ENCODE measurements around the gene TNFRSF6B.

Gene TNFRSF6B

DNA sequence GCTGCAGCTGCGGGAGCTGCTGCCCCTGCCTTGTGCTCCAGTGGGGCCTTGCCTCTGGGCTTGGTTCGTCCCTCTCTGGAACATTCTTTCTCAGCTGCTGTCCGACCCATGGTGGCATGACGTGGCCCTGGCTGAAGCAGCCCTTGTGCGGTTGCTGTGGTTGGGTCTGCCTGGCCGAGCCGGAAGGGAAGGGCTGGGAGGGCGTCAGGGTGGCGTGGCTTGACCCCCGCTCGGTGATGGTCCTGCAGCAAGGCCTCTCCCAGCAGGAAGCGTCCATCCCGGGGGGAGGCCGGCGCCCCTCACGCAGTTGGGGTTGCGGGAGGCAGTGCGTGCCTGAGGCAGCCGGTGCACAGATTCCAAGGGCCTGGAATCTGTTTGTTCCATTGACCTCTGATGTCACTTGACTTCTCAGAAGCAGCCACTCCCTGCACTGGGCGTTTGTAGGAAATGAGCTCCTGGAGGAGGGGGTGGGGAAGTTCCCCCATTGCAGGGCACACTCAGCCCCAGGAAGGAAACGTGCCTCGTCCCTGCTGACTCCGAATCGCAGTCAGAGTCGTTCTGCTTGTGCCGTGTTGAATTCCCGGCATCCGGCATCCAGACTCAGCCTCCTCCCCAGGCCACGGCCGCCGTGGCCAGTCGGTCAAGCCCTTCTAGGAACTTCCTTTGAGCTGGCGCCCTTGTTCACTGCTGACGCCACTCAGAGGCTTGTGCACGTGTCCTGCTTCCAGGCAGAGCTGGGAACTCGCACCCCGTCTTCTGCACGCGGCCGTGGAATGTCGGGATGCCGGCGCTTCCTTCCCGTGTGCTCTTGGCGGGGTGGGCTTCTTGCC, 9.7 kb upstream of the TNFRSF6B start:
- DNase-seq (ENCODE audit: low spot score): no peak

DNA sequence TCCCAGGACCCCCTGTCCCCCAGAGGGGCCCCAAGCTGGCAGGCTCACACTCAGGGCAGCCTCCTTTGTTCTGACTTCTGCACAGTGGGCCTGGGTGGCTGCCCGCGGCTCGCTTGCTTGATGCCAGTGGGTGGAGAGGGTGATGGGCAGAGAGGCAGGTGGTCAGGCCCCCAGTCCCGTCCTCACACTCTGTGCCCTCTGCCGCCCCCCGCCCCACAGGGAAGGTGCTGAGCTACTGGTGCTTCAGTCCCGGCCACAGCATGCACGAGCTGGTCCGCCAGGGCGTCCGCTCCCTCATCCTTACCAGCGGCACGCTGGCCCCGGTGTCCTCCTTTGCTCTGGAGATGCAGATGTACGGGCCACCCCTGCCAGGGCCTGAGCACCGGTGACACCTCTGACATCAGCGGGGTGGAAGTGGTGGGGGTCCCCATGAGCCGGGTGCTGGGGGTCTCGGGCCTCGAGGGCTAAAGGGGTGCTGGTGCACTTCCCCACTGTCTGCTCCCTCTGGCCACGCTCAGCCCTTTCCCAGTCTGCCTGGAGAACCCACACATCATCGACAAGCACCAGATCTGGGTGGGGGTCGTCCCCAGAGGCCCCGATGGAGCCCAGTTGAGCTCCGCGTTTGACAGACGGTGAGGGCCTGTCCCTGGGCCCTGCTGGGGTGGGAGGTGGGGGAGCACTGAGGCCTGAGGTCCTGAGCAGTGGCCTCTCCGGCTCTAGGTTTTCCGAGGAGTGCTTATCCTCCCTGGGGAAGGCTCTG, 8.9 kb upstream of the TNFRSF6B start:
- no peak for DNase-seq (ENCODE audit: low spot score)

DNA sequence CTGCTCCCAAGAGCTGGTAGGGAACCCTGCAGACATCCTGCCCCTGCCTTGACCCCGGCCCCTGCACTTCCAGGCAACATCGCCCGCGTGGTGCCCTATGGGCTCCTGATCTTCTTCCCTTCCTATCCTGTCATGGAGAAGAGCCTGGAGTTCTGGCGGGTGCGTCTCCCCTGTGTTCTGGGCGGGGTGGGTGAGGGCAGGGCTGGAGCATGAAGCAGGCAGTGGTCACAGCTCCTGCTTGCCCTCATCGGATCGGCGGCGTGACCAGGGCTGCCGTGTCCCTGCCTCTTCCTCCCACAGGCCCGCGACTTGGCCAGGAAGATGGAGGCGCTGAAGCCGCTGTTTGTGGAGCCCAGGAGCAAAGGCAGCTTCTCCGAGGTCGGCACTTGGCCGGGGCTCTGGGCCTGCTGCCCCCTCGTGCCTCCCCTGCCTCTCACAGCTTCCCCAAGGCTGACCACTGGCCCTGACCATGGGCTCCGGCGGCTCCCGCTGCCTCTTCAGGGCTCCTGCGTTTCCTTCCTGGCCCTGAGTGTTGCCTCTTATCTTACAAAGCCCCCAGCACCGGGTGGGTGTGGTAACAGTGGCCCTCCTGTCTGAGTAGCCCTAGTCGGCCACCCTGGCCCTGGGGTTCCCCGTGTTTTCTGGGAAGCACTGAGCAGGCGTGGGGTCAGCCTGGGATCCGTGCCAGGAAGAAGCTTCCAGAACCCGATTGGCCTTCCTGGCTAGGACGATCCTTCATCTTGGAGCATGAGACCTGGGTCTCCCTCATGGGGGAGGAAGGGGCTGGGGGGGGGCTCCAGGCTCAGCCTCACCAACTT, 8.0 kb upstream of the TNFRSF6B start:
- no peak for DNase-seq (ENCODE audit: low spot score)

DNA sequence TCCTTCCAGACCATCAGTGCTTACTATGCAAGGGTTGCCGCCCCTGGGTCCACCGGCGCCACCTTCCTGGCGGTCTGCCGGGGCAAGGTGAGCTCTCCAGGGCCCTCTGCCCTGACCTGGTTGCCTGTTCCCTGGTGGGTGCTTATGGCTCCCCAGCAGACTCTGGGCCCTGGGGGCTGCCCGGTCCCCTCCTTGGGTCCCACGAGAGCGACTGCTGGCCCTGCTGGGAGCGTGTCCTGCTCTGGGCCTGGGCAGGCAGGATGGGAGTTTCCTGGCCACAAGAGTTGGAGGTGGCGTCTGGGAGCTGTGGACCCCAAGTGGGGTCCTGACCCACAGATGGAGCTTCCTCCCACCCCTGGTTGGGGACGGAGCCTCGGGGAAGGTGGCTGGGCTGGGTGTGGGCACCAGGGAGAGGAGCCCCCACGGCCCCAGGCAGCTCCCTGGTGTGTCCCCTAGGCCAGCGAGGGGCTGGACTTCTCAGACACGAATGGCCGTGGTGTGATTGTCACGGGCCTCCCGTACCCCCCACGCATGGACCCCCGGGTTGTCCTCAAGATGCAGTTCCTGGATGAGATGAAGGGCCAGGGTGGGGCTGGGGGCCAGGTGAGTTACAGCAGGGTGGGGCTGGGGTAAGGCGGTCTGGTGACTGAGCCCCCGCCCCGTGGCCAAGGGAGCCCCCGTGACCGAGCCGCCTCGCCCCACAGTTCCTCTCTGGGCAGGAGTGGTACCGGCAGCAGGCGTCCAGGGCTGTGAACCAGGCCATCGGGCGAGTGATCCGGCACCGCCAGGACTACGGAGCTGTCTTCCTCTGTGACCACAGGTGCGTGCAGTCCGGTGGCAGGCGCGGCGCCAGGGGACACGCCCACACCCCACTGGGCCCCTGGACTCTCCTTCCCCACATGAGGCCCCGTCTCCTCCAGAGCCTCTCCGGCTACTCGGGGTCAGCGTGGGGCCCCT, 7.1 kb upstream of the TNFRSF6B start:
- no peak for DNase-seq (ENCODE audit: low spot score)

DNA sequence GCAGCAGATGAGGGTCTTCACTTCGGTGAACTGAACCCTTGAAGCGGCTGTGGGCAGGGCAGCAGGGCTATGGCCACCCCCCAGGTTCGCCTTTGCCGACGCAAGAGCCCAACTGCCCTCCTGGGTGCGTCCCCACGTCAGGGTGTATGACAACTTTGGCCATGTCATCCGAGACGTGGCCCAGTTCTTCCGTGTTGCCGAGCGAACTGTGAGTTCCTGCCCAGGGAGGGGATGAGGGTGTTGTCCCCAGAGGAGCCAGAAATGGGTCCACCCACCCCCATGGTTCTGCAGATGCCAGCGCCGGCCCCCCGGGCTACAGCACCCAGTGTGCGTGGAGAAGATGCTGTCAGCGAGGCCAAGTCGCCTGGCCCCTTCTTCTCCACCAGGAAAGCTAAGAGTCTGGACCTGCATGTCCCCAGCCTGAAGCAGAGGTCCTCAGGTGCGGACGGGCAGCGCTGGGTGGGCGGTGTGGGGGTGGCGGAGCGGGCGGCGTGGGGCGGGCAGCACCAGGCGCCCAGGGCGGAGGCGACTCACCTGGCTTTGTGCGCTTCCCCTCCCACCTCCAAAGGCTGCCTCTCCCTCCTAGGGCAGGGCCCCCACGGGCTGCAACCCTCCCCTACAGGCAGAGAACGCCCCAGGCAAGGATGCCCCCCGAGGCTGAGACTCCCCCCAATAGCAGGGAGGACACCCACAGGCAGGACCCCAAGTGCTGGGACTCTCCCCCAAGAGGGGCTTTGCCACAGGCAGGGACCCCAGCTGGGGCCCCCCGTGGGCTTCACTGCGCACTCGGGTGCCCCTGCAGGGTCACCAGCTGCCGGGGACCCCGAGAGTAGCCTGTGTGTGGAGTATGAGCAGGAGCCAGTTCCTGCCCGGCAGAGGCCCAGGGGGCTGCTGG, 6.2 kb upstream of the TNFRSF6B start:
- DNase-seq (ENCODE audit: low spot score): no peak

DNA sequence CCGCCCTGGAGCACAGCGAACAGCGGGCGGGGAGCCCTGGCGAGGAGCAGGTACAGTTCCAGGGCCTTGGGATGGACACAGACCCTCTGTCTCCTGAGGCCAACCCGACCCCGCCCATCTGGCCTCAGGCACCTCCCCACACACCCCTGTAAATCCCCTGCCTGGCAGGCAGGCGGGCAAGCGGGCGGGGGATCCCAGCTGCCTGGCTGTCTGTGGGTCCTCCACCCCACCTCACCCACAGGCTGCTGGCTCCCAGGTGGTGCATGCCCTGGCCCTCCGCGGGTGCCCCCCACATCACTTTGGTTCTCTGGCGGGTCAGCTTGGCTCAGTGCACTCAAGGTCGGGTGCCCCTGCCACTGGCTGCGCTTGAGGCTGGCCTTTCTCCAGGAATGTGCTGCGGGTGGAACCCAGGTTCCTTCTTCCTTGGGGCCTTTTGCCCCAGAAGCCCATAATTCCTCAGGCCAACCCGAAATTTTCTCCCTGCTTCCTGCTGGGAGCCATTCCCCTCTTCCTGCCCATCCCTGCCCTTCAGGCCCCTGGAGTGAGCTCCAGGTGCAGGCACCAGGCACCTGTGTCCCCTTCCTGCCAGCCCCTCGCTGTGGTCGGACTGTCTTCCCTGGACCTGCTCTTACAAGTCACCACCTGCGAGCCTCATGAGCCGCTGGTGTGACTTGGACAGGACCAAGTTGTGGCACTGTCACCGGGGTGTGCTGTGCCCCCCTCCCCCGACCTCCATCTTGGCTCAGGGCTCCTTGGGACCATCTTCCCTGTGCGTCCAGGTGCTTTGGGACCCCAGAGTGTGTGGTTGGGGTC, 5.3 kb upstream of the TNFRSF6B start:
- no peak for DNase-seq (ENCODE audit: low spot score)

DNA sequence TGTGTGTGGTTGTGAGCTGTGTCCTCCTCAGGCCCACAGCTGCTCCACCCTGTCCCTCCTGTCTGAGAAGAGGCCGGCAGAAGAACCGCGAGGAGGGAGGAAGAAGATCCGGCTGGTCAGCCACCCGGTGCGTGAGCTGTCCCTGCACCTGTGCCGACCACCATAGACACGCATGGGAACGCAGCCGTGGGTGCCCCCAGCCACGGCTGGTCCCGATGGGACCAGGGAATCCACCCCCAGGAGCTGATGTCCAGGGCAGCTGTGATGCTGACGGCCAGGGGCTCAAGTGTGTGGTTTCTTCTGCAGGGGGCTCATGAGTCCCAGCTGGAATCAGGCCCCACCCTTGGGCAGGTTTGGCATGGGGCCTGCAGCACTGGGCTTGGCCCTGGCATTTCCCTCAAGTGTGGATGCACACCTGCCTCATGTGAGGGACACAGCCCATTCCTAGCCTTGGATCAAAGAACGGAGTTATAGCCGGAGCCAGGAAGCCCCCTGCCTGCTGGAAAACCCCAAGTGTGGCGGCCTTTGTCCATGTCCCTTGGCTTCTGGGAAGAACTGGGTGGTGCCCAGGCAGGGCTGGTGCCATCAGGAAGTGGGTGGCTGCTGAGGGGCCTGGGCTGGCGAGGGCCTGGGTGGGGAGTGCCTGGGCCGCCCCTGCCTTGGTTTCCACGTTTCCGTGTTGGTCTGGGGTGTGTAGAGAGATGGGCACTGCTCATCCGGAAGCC, 4.6 kb upstream of the TNFRSF6B start:
- no peak for DNase-seq (ENCODE audit: low spot score)

DNA sequence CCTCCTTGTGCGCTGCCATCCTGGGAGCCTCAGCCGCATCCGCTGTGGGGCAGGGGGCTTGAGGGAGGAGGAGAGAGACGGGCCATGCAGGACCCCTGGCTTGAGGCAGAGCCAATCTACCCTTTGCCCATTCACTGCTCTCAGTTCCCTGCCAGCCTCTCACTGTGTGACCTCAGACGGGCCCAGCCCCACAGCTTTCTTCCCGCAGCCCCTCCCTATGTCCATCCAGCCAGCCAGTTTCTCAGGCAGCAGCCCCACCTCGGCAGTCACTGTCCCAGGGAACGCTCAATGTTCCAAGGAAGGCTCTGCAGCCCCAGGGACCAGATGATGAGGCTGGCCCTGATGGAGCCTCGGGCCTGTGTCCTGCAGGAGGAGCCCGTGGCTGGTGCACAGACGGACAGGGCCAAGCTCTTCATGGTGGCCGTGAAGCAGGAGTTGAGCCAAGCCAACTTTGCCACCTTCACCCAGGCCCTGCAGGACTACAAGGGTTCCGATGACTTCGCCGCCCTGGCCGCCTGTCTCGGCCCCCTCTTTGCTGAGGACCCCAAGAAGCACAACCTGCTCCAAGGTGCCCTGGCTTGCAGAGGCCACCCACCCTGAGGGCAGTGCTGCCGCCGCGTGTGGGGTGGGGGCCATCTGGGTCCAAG, 3.9 kb upstream of the TNFRSF6B start:
- DNase-seq (ENCODE audit: low spot score): no peak

DNA sequence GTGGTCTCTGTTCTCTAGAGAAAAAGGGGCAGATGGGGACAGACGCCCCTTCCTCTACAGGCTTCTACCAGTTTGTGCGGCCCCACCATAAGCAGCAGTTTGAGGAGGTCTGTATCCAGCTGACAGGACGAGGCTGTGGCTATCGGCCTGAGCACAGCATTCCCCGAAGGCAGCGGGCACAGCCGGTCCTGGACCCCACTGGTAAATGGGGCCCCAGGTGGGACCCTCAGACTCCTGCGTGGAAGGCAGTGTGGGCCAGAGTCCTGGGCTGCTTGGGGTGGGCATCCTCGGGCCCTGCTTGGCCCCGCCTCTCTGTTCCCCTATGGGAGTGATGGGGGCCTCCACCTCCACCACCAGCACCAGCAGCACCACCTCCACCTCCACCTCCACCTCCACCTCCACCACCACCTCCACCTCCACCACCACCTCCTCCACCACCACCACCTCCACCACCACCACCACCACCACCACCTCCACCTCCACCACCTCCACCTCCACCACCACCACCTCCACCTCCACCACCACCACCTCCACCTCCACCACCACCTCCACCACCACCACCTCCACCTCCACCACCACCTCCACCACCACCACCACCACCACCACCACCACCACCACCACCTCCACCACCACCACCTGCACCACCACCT, 3.2 kb upstream of the TNFRSF6B start:
- no peak for DNase-seq (ENCODE audit: low spot score)

DNA sequence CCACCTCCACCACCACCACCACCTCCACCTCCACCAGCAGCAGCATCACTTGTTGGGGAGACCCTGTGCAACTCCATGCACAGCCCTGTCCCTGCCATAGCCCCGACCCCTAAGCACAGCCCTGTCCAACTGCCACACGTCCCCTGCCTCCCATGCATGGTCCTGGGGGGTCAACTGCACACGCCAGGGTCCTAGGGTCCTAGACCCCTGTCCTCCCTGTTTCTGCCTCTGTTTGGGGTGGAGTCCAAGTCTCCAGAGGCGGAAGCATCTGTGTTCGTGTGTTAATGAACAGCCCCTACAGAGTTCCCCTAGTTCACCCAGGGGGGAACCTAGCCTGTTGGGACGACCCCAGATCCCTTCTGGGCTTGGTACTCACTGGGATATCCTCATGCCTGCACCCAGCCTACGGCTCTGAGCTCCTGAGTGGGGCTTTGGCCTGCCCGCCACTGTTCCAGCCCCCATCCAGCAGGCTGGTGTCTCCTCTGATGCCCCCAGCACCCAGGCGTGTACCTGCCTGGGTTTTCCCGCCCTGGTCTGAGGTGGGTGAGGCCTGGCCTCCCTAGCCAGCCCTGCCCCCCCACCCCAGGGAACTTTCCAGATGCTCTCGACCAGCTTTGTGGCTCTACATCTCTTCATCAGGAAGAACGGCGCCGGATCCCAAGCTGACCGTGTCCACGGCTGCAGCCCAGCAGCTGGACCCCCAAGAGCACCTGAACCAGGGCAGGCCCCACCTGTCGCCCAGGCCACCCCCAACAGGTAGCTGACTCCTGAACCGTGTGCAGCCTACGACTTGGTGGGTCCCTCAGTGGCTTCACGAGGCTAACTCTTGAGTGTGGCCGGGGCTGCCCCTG, 2.5 kb upstream of the TNFRSF6B start:
- DNase-seq (ENCODE audit: low spot score): no peak

DNA sequence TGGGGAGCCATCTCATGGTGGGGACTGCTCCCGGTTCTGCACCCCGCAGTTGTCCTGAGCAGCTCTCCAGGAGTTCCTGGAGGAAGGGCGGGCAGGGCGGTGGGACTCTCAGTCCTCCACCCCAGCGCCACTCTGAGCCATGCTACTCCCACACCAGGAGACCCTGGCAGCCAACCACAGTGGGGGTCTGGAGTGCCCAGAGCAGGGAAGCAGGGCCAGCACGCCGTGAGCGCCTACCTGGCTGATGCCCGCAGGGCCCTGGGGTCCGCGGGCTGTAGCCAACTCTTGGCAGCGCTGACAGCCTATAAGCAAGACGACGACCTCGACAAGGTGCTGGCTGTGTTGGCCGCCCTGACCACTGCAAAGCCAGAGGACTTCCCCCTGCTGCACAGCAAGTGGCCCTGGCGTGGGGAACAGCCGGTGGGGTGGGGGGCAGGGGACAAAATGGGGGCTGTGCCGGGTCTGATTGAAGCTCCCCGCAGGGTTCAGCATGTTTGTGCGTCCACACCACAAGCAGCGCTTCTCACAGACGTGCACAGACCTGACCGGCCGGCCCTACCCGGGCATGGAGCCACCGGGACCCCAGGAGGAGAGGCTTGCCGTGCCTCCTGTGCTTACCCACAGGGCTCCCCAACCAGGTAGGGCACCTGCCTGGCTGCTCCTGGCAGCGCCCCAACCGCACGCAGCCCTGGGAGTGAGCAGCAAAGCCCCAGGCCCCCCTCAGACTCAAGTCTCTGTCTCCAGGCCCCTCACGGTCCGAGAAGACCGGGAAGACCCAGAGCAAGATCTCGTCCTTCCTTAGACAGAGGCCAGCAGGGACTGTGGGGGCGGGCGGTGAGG, 1.6 kb upstream of the TNFRSF6B start:
- no peak for DNase-seq (ENCODE audit: low spot score)

DNA sequence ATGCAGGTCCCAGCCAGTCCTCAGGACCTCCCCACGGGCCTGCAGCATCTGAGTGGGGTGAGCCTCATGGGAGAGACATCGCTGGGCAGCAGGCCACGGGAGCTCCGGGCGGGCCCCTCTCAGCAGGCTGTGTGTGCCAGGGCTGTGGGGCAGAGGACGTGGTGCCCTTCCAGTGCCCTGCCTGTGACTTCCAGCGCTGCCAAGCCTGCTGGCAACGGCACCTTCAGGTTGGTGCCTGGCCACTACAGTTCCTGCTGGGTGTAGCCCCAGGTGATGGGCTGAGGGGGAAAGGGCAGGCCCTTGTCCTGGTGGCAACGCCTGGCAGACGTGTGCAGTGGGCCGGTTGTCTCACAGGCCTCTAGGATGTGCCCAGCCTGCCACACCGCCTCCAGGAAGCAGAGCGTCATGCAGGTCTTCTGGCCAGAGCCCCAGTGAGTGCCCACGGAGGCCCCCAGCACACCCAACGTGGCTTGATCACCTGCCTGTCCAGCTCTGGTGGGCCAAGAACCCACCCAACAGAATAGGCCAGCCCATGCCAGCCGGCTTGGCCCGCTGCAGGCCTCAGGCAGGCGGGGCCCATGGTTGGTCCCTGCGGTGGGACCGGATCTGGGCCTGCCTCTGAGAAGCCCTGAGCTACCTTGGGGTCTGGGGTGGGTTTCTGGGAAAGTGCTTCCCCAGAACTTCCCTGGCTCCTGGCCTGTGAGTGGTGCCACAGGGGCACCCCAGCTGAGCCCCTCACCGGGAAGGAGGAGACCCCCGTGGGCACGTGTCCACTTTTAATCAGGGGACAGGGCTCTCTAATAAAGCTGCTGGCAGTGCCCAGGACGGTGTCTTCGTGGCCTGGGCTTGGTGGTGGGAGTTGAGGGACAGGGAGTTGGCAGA, 787 bp upstream of the TNFRSF6B start:
- no peak for DNase-seq (ENCODE audit: low spot score)

DNA sequence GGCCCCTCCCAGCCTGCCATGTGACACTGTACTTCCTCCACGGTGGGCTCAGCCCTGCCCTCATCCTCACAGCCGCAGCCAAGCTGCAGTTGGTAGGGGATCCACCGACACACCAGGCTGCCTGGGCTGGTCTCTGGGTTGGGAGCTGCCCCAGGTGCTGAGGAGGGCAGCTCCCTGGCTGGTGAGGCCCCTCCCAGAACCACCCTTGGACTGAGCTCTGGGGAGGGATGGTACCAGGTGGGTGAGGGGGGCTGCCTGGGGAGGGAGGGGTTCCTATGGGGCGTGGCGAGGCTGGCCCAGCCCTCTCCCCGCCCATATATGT, 185 bp upstream of the TNFRSF6B start:
- no peak for DNase-seq (ENCODE audit: low spot score)

DNA sequence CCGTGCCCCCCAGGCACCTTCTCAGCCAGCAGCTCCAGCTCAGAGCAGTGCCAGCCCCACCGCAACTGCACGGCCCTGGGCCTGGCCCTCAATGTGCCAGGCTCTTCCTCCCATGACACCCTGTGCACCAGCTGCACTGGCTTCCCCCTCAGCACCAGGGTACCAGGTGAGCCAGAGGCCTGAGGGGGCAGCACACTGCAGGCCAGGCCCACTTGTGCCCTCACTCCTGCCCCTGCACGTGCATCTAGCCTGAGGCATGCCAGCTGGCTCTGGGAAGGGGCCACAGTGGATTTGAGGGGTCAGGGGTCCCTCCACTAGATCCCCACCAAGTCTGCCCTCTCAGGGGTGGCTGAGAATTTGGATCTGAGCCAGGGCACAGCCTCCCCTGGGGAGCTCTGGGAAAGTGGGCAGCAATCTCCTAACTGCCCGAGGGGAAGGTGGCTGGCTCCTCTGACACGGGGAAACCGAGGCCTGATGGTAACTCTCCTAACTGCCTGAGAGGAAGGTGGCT, 960 bp downstream of the TNFRSF6B start:
- DNase-seq (ENCODE audit: low spot score): no peak

Data from activated CD4-positive, alpha-beta T cell treated with anti-CD3 and anti-CD28 coated beads, Interleukin-2, Interleukin-4, amounts not matched to agents 100 ng/mL and 50 ng/mL, durations not matched to agents 16 hours and 8 hours (primary cell).